IPS DF 6.9 (cell line): ENCODE measurements around the gene HRH3.

Experiments
- DNase-seq: peaks from one replicate; pipeline ENCODE4 v3.0.0-alpha.2; 2013; ENCODE audit warnings: low read depth, low spot score
- H3K27ac ChIP-seq: one replicate; pipeline ENCODE4 v1.5.1; 2013; ENCODE audit warnings: low read length, control low read depth
- H3K27me3 ChIP-seq: 2 replicates; pipeline ENCODE4 v1.6.1; 2013; ENCODE audit warnings: mild to moderate bottlenecking, low read length; ENCODE audit not compliant: control insufficient read depth, insufficient read depth
- H3K36me3 ChIP-seq: 2 replicates; pipeline ENCODE4 v1.6.1; 2013; ENCODE audit warnings: low read length; ENCODE audit not compliant: control insufficient read depth, insufficient read depth
- H3K4me1 ChIP-seq: 2 replicates; pipeline ENCODE4 v1.6.1; 2013; ENCODE audit warnings: low read length; ENCODE audit not compliant: control insufficient read depth, insufficient read depth
- H3K4me3 ChIP-seq: 2 replicates; pipeline ENCODE4 v1.5.1; 2013; ENCODE audit warnings: mild to moderate bottlenecking, low read length
- H3K9me3 ChIP-seq: 2 replicates; pipeline ENCODE4 v1.6.1; 2013; ENCODE audit warnings: low read length, inconsistent platforms; ENCODE audit not compliant: control insufficient read depth, insufficient read depth
- WGBS: extraction: QIAGEN DNeasy Blood & Tissue Kit; methylation state at CpG from one replicate; pipeline ENCODE4 v1.1.7; 2013; ENCODE audit warnings: mixed read lengths, missing lambda C conversion rate; ENCODE audit not compliant: insufficient read length, insufficient coverage; 5-methylcytosine and 5-hydroxymethylcytosine counted together

HRH3 gene

DNA sequence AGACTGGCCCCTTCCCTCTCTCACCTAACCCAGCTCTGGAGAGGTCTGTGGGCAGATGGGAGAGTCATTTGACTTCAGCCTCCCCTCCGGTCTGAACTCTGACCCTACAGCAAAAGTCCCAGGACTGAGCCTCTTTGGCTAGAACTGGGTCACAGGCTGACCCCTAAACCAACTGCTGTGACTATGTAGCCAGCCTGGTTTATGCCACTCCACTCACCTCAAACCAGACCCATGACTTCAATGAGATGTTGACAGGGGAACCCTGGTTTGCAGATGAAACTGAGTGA lies 17.4 kb upstream of the HRH3 start:
- no peak overlapping the region for H3K27ac ChIP-seq
- WGBS, result no CpG with 5 or more reads among the region's 1 CpG
- H3K27me3 ChIP-seq, result no peaks in the 10 kb centered on the region
- no peak overlapping the region for H3K4me3 ChIP-seq
- H3K36me3 ChIP-seq, result no peaks in the 10 kb centered on the region
- H3K4me1 ChIP-seq, result no peaks in the 10 kb centered on the region; the same call in 1 of the 2 replicates
- no peaks in the 10 kb centered on the region for H3K9me3 ChIP-seq
- no peak for DNase-seq

DNA sequence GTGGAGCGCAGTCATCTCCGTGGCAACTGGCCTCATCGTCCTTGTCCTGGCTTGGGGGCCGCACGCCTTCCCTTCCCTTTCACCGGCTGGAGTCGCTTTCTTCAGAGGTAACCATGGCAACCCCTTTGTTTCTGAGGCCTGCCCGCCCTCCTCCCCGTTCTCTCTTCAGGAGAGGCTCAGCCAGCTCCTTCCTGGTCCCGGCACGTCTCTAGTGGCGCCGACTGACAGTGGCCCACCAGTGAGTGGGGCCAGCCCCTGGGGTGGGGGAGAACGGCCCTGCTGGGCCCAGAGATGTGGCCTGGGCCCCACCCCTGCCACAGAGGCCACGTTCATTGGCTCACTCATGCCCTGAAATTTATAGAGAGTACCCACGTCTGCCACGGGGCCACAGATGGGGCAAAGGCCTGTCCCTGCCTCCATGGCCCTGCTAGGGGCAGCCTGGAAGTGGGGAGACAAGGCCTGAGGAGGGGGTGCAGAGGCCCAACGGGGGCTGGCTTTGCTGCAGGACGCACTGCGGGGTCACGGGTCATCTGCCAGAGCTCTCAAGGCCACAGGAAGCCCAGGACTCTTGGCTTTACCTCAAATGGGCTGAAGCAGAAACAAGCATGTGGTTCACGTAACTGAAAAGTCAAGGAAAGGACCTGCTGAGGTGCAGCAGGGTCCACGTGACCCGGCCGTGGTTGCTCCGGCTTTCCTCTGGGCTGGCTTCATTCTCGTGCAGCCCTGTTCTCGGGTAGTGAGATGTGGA lies 16.9 kb upstream of the HRH3 start:
- H3K9me3 ChIP-seq, result no peaks in the 10 kb centered on the region
- H3K27me3 ChIP-seq, result no peaks in the 10 kb centered on the region
- no peak overlapping the region for H3K27ac ChIP-seq
- H3K36me3 ChIP-seq, result no peaks in the 10 kb centered on the region
- no CpG with 5 or more reads among the region's 28 CpGs for WGBS
- no peak for DNase-seq
- no peaks in the 10 kb centered on the region; the same call in 1 of the 2 replicates for H3K4me1 ChIP-seq
- H3K4me3 ChIP-seq, result no peak overlapping the region

GRCh38 chr20:62236200-62236599 lies 16.1 kb upstream of the HRH3 start:
- no peak overlapping the region for H3K27ac ChIP-seq
- no peaks in the 10 kb centered on the region for H3K36me3 ChIP-seq
- no CpG with 5 or more reads among the region's 6 CpGs for WGBS
- H3K4me3 ChIP-seq, result no peak overlapping the region
- no peaks in the 10 kb centered on the region; the same call in 1 of the 2 replicates for H3K4me1 ChIP-seq
- H3K27me3 ChIP-seq, result no peaks in the 10 kb centered on the region
- DNase-seq, result no peak
- no peaks in the 10 kb centered on the region for H3K9me3 ChIP-seq

- Histone ChIP-seq H3K27me3 (no peaks in the 10 kb centered on the region), H3K27ac (no peak overlapping the region), H3K4me1 (no peaks in the 10 kb centered on the region; the same call in 1 of the 2 replicates), H3K36me3 (no peaks in the 10 kb centered on the region), H3K9me3 (no peaks in the 10 kb centered on the region), H3K4me3 (no peak overlapping the region)
- no CpG with 5 or more reads among the region's 9 CpGs for WGBS
- no peak for DNase-seq
Measured at GRCh38 chr20:62235777-62236157, 15.7 kb upstream of the HRH3 start.

DNA sequence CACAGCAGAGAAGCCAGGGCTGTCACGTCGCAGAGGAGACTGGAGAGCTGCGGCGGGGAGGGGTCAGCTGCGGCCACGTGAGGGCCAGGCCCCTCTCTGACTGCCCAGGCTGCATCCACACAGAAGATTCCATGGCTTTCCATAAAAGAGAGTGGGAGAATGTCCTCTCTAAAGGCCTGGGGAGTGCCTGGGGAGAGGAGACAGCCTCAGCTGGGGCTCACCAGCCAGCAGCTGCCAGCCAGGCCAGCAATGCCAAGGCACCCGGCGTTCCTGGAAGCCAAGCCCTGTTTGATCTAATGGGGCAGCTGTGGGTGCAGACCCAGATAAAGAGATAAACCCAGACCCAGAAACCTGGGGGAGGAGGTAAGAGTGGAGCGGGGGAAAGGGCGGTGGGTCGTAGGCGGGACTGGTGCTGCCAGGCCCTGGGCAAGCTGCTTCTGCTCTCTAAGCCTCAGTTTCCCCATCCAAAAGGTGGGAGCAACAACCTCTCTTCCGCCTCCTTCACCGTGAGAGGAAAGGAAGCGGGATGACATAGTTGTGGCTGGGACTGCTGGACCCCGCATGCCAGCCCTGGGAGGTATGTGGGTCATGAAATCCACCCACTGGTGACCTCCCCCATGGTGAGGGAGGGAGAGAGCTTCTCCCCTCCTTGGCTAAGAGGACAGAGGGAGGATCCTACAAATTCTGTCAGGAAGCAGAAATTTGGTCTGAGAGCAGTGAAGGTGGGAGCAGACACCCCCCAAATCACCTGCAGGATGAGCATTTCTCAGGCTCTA lies 15.1 kb upstream of the HRH3 start:
- no peak overlapping the region for H3K4me3 ChIP-seq
- WGBS, result no CpG with 5 or more reads among the region's 16 CpGs
- no peaks in the 10 kb centered on the region for H3K36me3 ChIP-seq
- H3K4me1 ChIP-seq, result no peaks in the 10 kb centered on the region; the same call in 1 of the 2 replicates
- H3K9me3 ChIP-seq, result no peaks in the 10 kb centered on the region
- H3K27ac ChIP-seq, result no peak overlapping the region
- H3K27me3 ChIP-seq, result no peaks in the 10 kb centered on the region
- no peak for DNase-seq

DNA sequence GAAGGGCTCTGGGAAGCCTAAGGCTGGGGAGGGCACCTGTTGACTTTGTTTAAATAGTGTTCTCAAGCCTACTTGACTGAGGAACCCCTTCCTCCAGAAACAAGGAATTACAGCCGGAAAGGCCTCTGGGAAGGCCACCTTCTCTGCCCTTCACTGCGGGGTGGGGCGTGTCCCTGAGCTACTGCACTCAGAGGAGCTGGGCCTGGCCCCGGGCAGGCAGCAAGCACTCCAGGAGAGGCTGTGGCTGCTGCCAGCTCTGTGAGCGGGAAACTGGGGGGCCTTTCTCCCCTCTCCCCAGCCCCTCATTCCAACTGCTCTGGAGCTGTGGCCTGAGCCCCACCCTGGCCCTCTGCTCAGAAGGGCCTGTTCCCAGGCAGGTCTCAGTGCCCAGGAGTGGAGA lies 14.3 kb upstream of the HRH3 start:
- H3K4me3 ChIP-seq, result no peak overlapping the region
- no peaks in the 10 kb centered on the region for H3K27me3 ChIP-seq
- no peaks in the 10 kb centered on the region for H3K9me3 ChIP-seq
- H3K27ac ChIP-seq, result no peak overlapping the region
- DNase-seq, result no peak
- WGBS, result no CpG with 5 or more reads among the region's 5 CpGs
- no peaks in the 10 kb centered on the region for H3K36me3 ChIP-seq
- no peaks in the 10 kb centered on the region; the same call in 1 of the 2 replicates for H3K4me1 ChIP-seq

DNA sequence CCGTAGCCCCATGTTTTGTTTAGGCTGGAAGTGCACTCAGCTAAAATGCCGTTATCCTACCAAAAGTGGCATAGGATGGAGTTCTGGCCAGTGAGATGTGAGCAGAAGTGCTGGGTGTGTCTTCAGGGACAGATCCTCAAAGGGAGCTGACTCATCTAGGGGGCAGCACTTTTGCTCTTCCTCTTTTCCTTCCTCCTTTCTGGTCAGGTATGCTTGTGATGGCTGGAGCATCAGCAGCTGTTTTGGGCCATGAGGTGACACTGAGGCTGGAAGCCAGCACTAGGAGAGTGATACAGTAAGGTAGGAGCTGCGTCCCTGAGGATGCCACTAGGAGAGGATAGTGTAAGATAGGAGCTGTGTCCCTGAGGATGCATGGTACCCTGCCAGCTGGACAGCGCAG lies 13.6 kb upstream of the HRH3 start:
- no peak overlapping the region for H3K27ac ChIP-seq
- no CpG with 5 or more reads among the region's 4 CpGs for WGBS

DNA sequence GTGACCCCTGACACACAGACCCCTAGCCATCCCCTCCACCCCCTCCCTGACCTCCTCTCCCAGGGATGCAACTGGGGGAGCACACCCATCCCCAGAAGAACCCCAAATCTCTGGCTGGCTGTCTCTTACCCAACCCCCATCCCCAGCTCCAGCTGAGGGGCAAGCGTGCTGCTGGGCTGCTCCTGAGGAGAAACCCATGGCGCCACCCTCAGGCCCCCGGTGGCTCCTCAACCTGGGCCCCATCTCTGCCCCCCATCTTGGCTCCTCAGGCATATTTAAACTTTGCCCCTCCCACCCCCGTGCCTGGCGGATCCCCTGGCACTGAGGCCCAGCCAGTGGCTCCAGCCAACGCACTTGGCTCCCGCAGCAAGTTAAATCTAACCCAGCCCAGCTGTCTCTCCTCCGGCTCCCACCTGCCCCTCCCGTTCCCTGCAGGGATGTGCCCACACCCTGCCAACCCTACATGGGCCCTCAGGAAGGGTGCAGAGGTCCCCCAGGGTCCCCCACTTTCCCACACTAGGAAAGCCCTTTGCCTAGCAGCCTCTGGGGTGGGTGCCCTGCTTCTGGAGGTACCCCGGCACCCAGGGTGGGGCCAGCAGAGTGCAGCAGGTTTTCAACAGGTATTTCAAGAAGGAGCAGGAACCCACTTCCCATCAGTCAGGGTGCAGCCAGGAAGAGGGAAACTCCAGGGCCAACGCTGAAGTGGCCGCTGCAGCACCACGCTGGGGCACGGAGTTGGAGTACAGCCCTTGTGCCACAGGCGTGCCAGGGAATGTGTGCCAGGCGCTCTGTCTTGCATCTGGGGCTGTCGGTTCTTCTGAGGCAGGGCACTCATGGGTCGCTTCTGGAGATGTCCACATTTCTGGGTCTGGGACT lies 12.9 kb upstream of the HRH3 start:
- WGBS, result no CpG with 5 or more reads among the region's 18 CpGs
- Histone ChIP-seq H3K36me3 (no peaks in the 10 kb centered on the region), H3K27me3 (no peaks in the 10 kb centered on the region), H3K4me1 (no peaks in the 10 kb centered on the region; the same call in 1 of the 2 replicates), H3K9me3 (no peaks in the 10 kb centered on the region), H3K4me3 (no peak overlapping the region), H3K27ac (no peak overlapping the region)
- no peak for DNase-seq

More for the DNA sequence above, 13.6 kb upstream of the HRH3 start:
- Histone ChIP-seq H3K36me3 (no peaks in the 10 kb centered on the region), H3K27me3 (no peaks in the 10 kb centered on the region), H3K9me3 (no peaks in the 10 kb centered on the region), H3K4me1 (no peaks in the 10 kb centered on the region), H3K4me3 (no peak overlapping the region)
- no peak for DNase-seq

GRCh38 chr20:62232194-62232593 lies 12.1 kb upstream of the HRH3 start:
- no peak overlapping the region for H3K27ac ChIP-seq
- WGBS, result no CpG with 5 or more reads among the region's 7 CpGs
- H3K4me1 ChIP-seq, result peaks cover 3% of the 10 kb centered on the region
- no peaks in the 10 kb centered on the region for H3K36me3 ChIP-seq
- H3K4me3 ChIP-seq, result no peak overlapping the region
- no peak for DNase-seq
- no peaks in the 10 kb centered on the region for H3K9me3 ChIP-seq
- no peaks in the 10 kb centered on the region for H3K27me3 ChIP-seq

DNA sequence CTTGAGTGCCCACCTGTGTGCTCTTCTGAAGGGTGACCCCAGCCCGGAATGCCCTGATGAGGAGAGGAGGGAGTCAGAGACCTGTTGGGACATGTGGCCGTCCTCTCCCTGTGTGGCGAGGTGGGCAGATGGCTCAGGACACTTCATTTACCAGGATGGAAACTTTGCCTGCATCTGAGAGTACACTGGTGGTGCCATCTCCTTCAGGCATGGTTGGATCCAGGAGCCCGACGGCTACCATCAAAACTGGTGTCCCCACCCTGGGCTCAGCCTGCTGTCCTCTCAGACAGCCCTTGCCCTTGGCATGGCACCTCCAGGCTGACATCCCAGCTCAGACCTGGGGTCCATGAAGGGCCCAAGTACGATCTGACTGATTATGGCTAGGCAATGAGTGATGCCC lies 11.2 kb upstream of the HRH3 start:
- Histone ChIP-seq H3K27ac (no peak overlapping the region), H3K4me3 (no peak overlapping the region), H3K36me3 (no peaks in the 10 kb centered on the region), H3K27me3 (no peaks in the 10 kb centered on the region), H3K9me3 (no peaks in the 10 kb centered on the region), H3K4me1 (peaks cover 3% of the 10 kb centered on the region)
- WGBS, result no CpG with 5 or more reads among the region's 6 CpGs
- DNase-seq, result no peak
